VCaP (cell line): Measurements from ENCODE around the gene CEP78.
A peak's percentile ranks its signal among the peaks of the same experiment; 100 is the strongest.

ENCODE experiments used
- H3K27ac ChIP-seq: fragments of 450-650 bp; 2 replicates; pipeline ENCODE4 v1.5.1; 2017
- CTCF ChIP-seq: fragments of 450-650 bp; conservative IDR thresholded peaks from 2 replicates; pipeline ENCODE4 v1.5.1; 2017; ENCODE audit warnings: mild to moderate bottlenecking, moderate library complexity

CEP78 gene

GRCh38 chr9:78320030-78320693 is 84.3 kb downstream of the CEP78 start:
- TF ChIP-seq CTCF = no peak
- no peak overlapping the region for H3K27ac ChIP-seq

- H3K27ac ChIP-seq = no peak overlapping the region
- no peak for TF ChIP-seq CTCF
Measured at GRCh38 chr9:78320875-78321496, 85.1 kb downstream of the CEP78 start.

GRCh38 chr9:78321505-78321904 is 85.6 kb downstream of the CEP78 start:
- no peak for TF ChIP-seq CTCF
- H3K27ac ChIP-seq = no peak overlapping the region

- H3K27ac ChIP-seq = peak overlapping the region; percentile 48
Measured at GRCh38 chr9:78324068-78324650, 88.3 kb downstream of the CEP78 start.

GRCh38 chr9:78324682-78325081 is 88.8 kb downstream of the CEP78 start:
- no peak for TF ChIP-seq CTCF

More at GRCh38 chr9:78324068-78324650, 88.3 kb downstream of the CEP78 start:
- no peak for TF ChIP-seq CTCF

GRCh38 chr9:78325343-78325742 is 89.5 kb downstream of the CEP78 start:
- no peak for TF ChIP-seq CTCF
- H3K27ac ChIP-seq = peak overlapping the region; percentile 48

More at GRCh38 chr9:78324682-78325081, 88.8 kb downstream of the CEP78 start:
- H3K27ac ChIP-seq = peak overlapping the region; percentile 48

- H3K27ac ChIP-seq = peak overlapping the region; percentile 48
- no peak for TF ChIP-seq CTCF
Measured at GRCh38 chr9:78325846-78326360, 90.0 kb downstream of the CEP78 start.
